KBM-7 (cell line): ENCODE data around the gene VWDE.
"Not testable (repeated sequence)": the region's sequence is repeated elsewhere in the genome, so short reads cannot be mapped to it uniquely, and the experiment has no call there.

Source experiments
- DNase-seq: peaks from one replicate; pipeline ENCODE4 v3.0.0-alpha.2; 2015
- in situ Hi-C: fragments of 300-500 bp; cut with MboI; formaldehyde crosslinking; loops from 2 replicates; pipeline ENCODE4 v1.14.3; 2020; ENCODE audit warnings: low sequenced_read_pairs, low pct_unique_long_range_greater_than_20kb, mixed read lengths

VWDE gene

GRCh38 chr7:12409097-12409711, 5.5 kb upstream of the VWDE start:
- in situ Hi-C loops, result no loop called here
- DNase-seq, result no peak

- DNase-seq, in situ Hi-C loops: not testable (repeated sequence)
Observed at GRCh38 chr7:12407652-12408051, 4.0 kb upstream of the VWDE start.

GRCh38 chr7:12402365-12402725, 1.3 kb downstream of the VWDE start:
- in situ Hi-C loops, result no loop called here
- no peak for DNase-seq

GRCh38 chr7:12401538-12402364, 1.9 kb downstream of the VWDE start:
- DNase-seq, result no peak
- in situ Hi-C loops, result no loop called here

GRCh38 chr7:12398186-12398585, 5.5 kb downstream of the VWDE start:
- in situ Hi-C loops, result no loop called here
- DNase-seq, result peak; percentile 13

- in situ Hi-C loops, result no loop called here
- no peak for DNase-seq
Observed at GRCh38 chr7:12397671-12398070, 6.0 kb downstream of the VWDE start.

- DNase-seq, in situ Hi-C loops: not testable (repeated sequence)
Observed at GRCh38 chr7:12396670-12397069, 7.0 kb downstream of the VWDE start.

- no peak for DNase-seq
- in situ Hi-C loops, result no loop called here
Observed at GRCh38 chr7:12391922-12392615, 11.6 kb downstream of the VWDE start.

GRCh38 chr7:12389089-12389700, 14.5 kb downstream of the VWDE start:
- DNase-seq, result peak; percentile 59
- in situ Hi-C loops, result no loop called here

- in situ Hi-C loops, result no loop called here
- no peak for DNase-seq
Observed at GRCh38 chr7:12386313-12386740, 17.3 kb downstream of the VWDE start.

GRCh38 chr7:12385364-12385786, 18.3 kb downstream of the VWDE start:
- no peak for DNase-seq
- in situ Hi-C loops, result no loop called here

- DNase-seq, result no peak
- in situ Hi-C loops, result no loop called here
Observed at GRCh38 chr7:12383377-12383776, 20.3 kb downstream of the VWDE start.

GRCh38 chr7:12378389-12378788, 25.3 kb downstream of the VWDE start:
- in situ Hi-C loops, result no loop called here

GRCh38 chr7:12377406-12377805, 26.3 kb downstream of the VWDE start:
- no peak for DNase-seq
- in situ Hi-C loops, result no loop called here

More at GRCh38 chr7:12378389-12378788, 25.3 kb downstream of the VWDE start:
- DNase-seq, result no peak

- no peak for DNase-seq
- in situ Hi-C loops, result no loop called here
Observed at GRCh38 chr7:12373580-12374263, 29.9 kb downstream of the VWDE start.

GRCh38 chr7:12370249-12370648, 33.4 kb downstream of the VWDE start:
- no peak for DNase-seq
- in situ Hi-C loops, result no loop called here

GRCh38 chr7:12369756-12370155, 33.9 kb downstream of the VWDE start:
- in situ Hi-C loops, result no loop called here
- no peak for DNase-seq

- in situ Hi-C loops, result no loop called here
Observed at GRCh38 chr7:12369072-12369471, 34.6 kb downstream of the VWDE start.

GRCh38 chr7:12360948-12361347, 42.7 kb downstream of the VWDE start:
- no peak for DNase-seq
- in situ Hi-C loops, result no loop called here

More at GRCh38 chr7:12369072-12369471, 34.6 kb downstream of the VWDE start:
- DNase-seq, result no peak
